HS-27A (cell line): ENCODE measurements around the gene ZNF521.

Experiments used
- DNase-seq: peaks from one replicate; pipeline ENCODE4 v3.0.0-alpha.2; 2012; ENCODE audit warnings: low read depth, missing footprints

Gene ZNF521

DNA sequence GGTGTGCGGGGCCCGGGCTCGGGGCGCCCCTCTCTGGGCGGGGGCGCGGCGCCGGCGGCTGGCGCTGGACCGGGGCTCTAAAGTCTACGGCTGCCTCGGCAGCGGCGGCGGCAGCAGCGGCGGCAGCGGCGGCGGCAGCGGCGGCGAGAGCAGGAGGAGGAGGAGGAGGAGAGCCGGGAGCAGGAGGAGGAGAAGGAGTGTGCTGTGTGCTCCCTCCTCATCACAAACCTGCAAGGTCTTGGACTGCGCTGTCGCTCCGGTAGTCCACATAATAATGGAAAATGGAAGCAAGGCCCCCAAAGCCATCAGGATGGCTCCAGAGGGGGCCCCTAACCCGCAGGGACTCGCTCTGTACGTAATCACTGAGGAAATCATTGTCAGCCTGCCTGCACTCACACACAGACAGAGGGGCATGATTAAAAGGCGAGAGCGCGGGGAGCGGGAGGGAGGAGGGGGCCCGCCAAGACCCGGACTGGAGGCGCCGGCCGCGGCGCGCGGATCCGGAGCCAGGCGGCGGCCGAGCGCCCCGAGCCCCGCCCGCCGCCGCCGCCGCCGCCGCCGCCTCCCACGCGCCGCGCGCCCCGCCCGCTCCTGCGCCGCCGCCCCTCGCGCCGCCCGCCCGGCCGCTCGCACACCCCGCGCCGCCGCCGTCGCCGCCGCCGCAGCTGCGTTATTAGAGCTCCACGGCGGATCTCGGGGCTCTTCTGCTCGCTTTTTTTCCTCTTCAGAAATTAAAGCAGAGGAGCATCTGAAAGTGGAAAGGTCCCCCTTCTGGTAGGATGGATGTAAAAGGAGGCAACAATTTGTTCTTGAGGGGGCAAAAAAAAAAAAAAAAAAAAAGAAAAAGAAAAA lies at the start of gene ZNF521:
Gene ZNF521 (minus strand): TSS at position 390 of the 852 bp plus-strand sequence. CDS start 1,220 bp downstream, outside the sequence.
- DNase-seq = peak; percentile 45

DNA sequence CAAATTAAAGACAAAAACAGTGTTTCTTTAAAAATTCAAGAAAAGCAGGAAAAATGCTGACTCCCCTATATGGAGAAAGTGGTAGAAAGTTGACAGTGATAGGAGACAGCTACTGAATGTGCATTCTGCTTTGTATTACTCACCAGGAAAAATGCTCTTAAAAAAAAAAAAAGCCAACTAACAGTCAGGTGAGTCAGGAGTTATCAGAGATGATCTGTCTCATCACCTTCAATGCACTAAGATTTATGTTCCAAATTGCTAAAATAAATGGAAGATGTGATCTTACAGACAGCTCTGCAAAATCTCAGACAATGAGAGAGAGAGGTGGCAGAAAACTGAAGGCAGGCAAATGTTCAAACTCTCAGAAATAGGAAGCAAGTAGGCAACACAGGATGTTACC lies 47.6 kb upstream of the ZNF521 start:
- no peak for DNase-seq

- no peak for DNase-seq
Measured at GRCh38 chr18:25392192-25392591, 40.2 kb upstream of the ZNF521 start.

DNA sequence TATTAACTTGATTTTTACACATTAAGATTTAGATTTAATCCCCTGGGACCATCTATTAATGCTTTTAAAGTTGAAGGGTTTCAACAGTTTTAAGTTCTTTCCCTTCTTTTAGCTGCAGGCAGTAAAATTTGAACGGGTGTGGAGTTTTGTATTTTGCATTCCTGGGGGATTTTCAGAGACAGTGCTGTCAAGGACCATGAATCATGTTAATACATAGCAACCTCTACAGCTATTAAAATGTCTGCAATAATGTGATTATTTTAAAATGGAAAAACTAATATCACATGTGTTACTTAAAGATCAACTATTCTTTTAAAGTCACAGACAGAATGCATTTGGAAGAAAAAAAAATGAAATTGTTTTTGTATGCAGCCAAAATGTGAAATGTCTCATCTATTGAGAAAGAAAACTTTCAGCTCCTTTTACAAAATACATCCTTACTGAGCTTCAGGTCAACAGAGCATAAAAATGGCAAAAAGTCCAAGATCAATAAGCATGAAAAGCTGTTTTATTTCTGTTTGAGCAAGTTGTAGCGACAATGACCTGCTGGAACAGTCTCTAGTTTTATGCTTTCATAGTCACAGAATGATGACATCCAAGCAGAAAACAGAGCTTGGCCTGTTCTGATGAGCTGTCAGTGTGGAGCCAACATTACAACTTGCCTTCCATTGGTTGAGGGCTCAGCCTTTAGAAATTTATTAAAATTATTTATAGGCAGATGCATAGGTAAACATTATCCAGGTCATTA lies 21.6 kb upstream of the ZNF521 start:
- no peak for DNase-seq

- DNase-seq = no peak
Measured at GRCh38 chr18:25370391-25370790, 18.4 kb upstream of the ZNF521 start.

GRCh38 chr18:25365242-25365641 lies 13.3 kb upstream of the ZNF521 start:
- DNase-seq = no peak

- no peak for DNase-seq
Measured at GRCh38 chr18:25364732-25365131, 12.8 kb upstream of the ZNF521 start.

GRCh38 chr18:25360301-25360899 lies 8.4 kb upstream of the ZNF521 start:
- no peak for DNase-seq

DNA sequence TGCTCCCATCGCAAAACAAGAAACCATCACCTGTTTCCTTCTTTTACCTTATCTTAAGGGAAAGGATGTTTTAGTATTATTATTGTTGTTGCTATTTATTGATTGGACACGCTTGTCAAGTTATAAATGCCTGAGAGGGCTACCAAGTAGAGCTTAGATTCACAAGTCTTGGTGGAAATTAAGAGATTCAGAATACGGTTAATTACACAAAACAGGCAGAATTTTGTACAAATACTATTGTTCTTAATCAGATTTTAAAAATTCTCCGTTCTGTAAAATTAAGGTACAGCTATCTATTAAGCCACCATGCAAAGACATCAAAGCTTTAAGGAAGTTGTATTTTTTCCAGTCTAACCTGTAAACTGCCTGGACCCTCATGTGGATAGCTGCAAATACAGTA lies 1.1 kb upstream of the ZNF521 start:
- no peak for DNase-seq

- no peak for DNase-seq
Measured at GRCh38 chr18:25352629-25353005, 651 bp upstream of the ZNF521 start.

- no peak for DNase-seq
Measured at GRCh38 chr18:25351280-25351775, 638 bp downstream of the ZNF521 start.

GRCh38 chr18:25350489-25351251 lies 1.3 kb downstream of the ZNF521 start:
- peak; percentile 9 for DNase-seq

- DNase-seq = no peak
Measured at GRCh38 chr18:25349926-25350487, 2.0 kb downstream of the ZNF521 start.

DNA sequence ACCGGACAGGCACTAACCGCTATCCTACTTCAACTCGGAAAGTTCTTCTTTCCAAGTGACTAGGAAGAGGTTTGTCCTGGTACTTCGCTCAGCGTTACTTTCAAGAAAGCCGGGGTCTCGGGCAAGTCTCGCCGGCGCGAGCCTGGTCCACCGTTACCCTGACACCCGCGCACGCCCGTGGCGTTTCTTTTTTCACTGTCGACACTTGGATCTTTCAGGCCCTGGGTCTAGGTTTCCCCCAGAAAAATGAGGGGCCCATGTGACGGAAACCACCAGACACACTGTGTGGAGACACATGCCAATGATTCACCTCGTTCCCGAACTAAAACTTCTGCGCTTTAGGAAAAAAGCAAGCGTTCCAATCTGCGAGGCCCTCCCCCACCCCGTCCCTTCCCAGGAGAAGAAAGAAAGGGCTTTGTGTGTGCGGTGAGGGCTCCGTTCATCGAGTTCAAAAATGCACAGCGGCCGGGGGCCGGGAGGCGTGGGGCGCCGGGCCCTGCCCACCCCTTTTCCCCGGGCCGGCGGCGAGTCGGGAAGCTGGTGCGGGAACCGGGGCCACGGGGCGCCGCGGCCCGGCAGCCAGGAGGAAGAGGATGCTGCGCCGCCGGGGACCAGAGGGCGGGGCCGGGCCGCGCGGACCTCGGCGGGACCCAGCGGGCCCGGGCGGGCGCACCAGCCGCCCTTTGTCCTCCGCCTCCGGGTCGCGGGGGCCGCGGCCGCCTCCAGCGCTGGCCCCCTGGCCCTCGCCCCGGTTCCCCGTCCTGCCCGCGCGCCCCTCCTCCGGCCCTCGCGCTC lies 2.6 kb downstream of the ZNF521 start:
- DNase-seq = no peak

DNA sequence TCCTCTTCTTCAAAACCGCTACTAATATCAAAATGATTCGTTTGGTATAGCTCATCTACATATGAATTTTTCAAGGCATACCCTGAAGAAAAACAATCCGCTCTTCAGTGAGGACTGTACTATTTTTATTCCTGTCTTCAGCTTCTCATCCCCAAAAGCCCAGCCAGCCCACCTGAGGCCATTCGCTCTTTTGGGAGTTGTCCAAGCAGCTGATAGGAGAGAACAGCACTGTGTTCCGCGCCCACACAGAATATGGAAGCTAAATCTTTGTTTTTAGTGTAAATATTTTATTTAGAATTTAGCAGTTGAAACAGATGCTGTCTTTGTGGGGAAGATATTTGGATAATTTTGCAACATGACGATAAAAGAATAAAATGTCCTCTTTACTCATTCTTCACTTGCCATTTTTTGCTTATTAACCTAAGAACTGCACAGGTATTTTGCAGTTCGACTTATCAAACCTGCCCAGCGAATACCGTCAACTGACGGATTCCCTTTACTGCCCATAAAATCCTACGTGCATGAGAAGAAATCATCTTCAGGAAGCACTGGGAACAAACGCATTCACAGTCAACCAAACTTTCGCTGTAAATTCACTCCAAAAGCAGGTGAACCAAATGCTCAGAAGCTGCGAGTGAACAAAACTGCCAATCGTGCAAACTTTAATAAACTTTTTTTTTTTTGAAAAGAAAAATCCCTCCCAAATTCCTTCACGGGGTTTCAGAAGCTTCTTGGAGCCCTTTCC lies 3.4 kb downstream of the ZNF521 start:
- no peak for DNase-seq

GRCh38 chr18:25346561-25346960 lies 5.4 kb downstream of the ZNF521 start:
- no peak for DNase-seq

GRCh38 chr18:25345081-25345866 lies 6.7 kb downstream of the ZNF521 start:
- no peak for DNase-seq

DNA sequence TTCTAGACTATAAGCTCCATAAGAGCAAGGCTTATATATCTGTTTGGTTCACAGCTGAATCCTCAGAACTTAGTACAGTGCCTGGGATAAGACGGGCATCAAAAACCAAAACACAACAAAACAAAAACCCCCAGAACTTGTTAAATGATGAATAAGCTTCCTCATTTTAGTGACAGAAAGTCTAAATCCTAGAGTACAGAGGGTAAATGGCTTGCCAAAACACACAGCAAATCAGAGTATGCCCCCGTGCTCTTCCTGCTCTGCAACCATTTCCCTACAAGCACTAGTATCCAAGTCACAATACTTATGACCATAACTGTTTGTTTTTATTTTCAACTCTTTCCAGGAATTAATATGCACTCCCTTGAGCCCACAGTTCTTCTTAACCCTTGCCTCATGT lies 10.1 kb downstream of the ZNF521 start:
- no peak for DNase-seq

DNA sequence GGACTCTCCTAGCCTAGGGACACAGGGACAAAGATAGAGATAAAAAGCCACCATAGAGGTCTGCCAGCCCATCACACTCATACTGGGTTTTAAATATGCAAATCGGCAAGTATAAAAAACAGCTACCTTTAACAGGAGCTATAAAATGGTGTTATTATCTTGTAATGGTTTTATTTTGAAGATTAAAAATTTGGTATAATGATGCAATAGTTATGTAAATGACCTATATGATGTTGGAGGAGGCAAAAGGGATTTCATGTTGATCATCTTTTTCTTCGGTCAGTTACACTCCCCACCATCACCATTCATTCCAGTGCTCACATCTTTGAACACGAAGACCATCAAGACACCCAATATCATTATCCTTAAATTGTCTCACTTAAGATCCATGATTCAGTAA lies 11.2 kb downstream of the ZNF521 start:
- no peak for DNase-seq
